Testis (tissue), 5 donors: ENCODE data around the gene INSIG1. TPM values are rescaled to one million over a fixed set of nuclear protein-coding genes. Genes with fewer than 3 reads are reported as not detected.

Source experiments
- DNase-seq: peaks from one replicate; pipeline ENCODE4 v3.0.0-alpha.2; 2019
- H3K27ac ChIP-seq, 2 donors: fragments of 200-600 bp; sonication (generic); one replicate each; pipeline ENCODE4 v1.5.1; 2019
- H3K27me3 ChIP-seq: fragments of 200-600 bp; sonication (generic); one replicate; pipeline ENCODE4 v1.5.1; 2019
- H3K36me3 ChIP-seq: fragments of 200-600 bp; sonication (generic); one replicate; pipeline ENCODE4 v1.5.1; 2017; ENCODE audit warnings: low read depth; ENCODE audit errors: missing control alignments
- H3K4me1 ChIP-seq: fragments of 200-600 bp; sonication (generic); one replicate; pipeline ENCODE4 v1.5.1; 2019
- H3K4me3 ChIP-seq, 2 donors: fragments of 200-600 bp; sonication (generic); one replicate each; pipeline ENCODE4 v1.5.1; 2017 to 2019
- H3K9me3 ChIP-seq: fragments of 200-600 bp; sonication (generic); one replicate; pipeline ENCODE4 v1.5.1; 2017
- POLR2A ChIP-seq: fragments of 450-650 bp; IDR thresholded peaks from one replicate; pipeline ENCODE4 v1.6.1; 2017; ENCODE audit warnings: antibody characterized with exemption, mild to moderate bottlenecking, moderate library complexity
- WGBS, 2 donors: methylation state at CpG; one replicate each; pipeline ENCODE4 v1.1.5; 2018; 5-methylcytosine and 5-hydroxymethylcytosine counted together
- intact Hi-C: fragments of 100-400 bp; cut with DNase I; formaldehyde crosslinking; loops from one replicate; pipeline ENCODE4 v1.15.1; 2023; ENCODE audit warnings: low total_unique reads
- long read RNA-seq, 2 donors: transcript quantifications; one replicate each; lab custom pipeline, GENCODE V29; 2026
- polyA plus RNA-seq: library from polyadenylated mRNA; stranded (reverse); fragments of 350-450 nt; fragmentation: Illumina TruSeq; extraction: RNeasy Lipid Tissue Mini Kit (QIAGEN cat#74804); gene quantifications from one replicate; pipeline ENCODE4 v1.2.3, GENCODE V29; 2014; ENCODE audit warnings: low read depth, low replicate concordance; ENCODE audit not compliant: insufficient read depth
- total RNA-seq, 2 donors: library from RNA; depleted of rRNA; stranded (reverse); fragments of >200 nt; gene quantifications; one replicate each; pipeline ENCODE4 v1.2.3, GENCODE V29; 2016
- TF ChIP-seq, protein P1 (sequence below), 3 experiments: fragments of 450-650 bp in 2 of 3; fragments of 200-600 bp in 1 of 3; sonication (generic) in 1 of 3; IDR thresholded peaks; one replicate each; pipeline ENCODE4 v1.5.1; 2016 to 2019; ENCODE audit warnings: antibody characterized with exemption in 3 of 3, mild to moderate bottlenecking in 2 of 3, moderate library complexity in 1 of 3

The INSIG1 gene
- total RNA-seq (100 to 1,000 TPM in 1 of 2 donors, 10 to 100 TPM in 1; 89.7 to 118 TPM), polyA plus RNA-seq (52.7 TPM)
- long read RNA-seq, donor 1, transcript INSIG1-201 (6 exons, 3,010 nt), result major isoform, 63 of 275 reads
- long read RNA-seq, donor 1, partial matches to known transcripts, result 210 of 275 reads
- long read RNA-seq, donor 1, other reads (novel, unspliced or antisense), result 0 of 275 reads
- long read RNA-seq, donor 2, transcript INSIG1-201 (6 exons, 3,010 nt), result major isoform, 51 of 114 reads
- long read RNA-seq, donor 2, partial matches to known transcripts, result 42 of 114 reads
- long read RNA-seq, donor 2, other reads (novel, unspliced or antisense), result 18 of 114 reads

DNA sequence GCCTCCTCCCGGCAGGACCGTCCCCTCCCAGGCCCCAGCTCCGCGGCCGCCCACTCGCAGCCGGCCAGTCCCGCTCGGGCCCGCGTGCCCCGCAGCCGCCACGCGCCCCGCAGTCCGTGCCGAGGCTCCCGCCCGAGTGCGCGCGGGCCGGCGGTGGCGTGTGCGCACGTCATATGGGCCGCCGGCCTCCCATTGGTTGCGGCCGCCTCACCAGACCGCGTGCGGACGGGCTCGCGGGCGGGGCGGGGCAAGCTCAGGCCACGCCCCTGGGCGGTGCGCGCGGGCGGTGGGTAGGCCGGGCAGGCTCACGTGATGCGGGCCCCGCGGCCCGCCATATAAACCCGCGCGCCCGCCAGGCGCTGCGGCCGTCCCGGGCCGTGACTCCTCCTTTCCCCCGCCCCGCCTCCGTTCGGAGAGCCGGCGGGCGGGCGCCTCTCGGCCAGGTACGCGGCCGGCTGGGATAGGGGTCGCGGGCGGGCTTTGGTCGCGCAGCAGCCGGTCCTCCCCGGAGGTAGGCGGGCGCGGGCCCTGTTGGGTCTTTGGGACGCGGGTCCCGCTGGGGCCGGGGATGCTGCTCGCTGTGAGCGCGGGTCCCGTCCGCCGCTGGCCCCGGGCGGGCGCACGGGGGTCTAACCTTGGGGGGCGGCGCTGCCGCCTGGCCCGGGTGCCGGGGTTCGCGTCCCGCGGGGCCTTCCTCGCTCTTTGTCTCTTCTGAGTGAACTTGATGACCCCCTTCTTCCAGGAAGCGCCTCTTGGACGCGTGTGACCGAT, at the start of gene INSIG1:
TSS of gene INSIG1 (plus strand) at position 362 of the 771 bp plus-strand sequence. CDS start at position 770, 408 bp downstream.
- peak; percentile 95 for DNase-seq
- H3K36me3 ChIP-seq, result no peaks in the 10 kb centered on the region
- no peaks in the 10 kb centered on the region for H3K9me3 ChIP-seq
- H3K27me3 ChIP-seq, result no peaks in the 10 kb centered on the region
- TF ChIP-seq, protein P1, sequence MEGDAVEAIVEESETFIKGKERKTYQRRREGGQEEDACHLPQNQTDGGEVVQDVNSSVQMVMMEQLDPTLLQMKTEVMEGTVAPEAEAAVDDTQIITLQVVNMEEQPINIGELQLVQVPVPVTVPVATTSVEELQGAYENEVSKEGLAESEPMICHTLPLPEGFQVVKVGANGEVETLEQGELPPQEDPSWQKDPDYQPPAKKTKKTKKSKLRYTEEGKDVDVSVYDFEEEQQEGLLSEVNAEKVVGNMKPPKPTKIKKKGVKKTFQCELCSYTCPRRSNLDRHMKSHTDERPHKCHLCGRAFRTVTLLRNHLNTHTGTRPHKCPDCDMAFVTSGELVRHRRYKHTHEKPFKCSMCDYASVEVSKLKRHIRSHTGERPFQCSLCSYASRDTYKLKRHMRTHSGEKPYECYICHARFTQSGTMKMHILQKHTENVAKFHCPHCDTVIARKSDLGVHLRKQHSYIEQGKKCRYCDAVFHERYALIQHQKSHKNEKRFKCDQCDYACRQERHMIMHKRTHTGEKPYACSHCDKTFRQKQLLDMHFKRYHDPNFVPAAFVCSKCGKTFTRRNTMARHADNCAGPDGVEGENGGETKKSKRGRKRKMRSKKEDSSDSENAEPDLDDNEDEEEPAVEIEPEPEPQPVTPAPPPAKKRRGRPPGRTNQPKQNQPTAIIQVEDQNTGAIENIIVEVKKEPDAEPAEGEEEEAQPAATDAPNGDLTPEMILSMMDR (IDR thresholded peaks at IDR 0.05), result peak in 1 of 3 experiments; percentile 29
- peak; percentile 94 for TF ChIP-seq POLR2A
- H3K4me3 ChIP-seq, result peak within 1 kb of the TSS; percentile 82 to 90
- peak within 1 kb of the TSS; percentile 89 to 96 for H3K27ac ChIP-seq
- intact Hi-C loops, result no loop called here
- peaks cover 7% of the 10 kb centered on the region for H3K4me1 ChIP-seq
- 2% methylated on average over 54 of the region's 111 CpGs; no CpG with 5 or more reads in 1 of the 2 donors for WGBS, 2 donors

DNA sequence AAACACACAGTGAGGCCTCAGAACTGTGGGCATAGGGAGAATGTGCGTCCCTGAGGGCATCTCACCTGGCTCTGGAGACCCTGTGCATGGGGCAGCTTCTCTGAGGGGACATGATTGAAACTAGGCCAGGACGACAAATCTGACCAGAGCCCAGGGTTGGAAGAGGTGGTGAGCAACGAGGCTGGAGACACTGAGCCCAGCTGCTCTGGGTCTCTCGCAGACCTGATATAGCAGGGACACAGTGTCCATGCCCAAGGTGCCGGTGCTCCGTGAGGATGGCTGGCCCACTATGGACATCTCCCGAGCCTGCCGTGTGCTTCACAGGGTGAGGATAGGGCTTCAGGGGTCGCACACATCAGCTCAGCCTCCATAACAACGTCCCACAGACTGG, 49.3 kb upstream of the INSIG1 start:
- DNase-seq, result no peak
- Histone ChIP-seq H3K9me3 (no peaks in the 10 kb centered on the region), H3K27ac (no peak overlapping the region), H3K36me3 (no peaks in the 10 kb centered on the region), H3K27me3 (no peaks in the 10 kb centered on the region), H3K4me1 (peaks cover 11% of the 10 kb centered on the region), H3K4me3 (no peak overlapping the region)
- intact Hi-C loops, result no loop called here
- TF ChIP-seq, protein P1 (IDR thresholded peaks at IDR 0.05), result no peak
- TF ChIP-seq POLR2A, result no peak
- 85 to 94% methylated on average over 5 to 10 of the region's 10 CpGs for WGBS, 2 donors

DNA sequence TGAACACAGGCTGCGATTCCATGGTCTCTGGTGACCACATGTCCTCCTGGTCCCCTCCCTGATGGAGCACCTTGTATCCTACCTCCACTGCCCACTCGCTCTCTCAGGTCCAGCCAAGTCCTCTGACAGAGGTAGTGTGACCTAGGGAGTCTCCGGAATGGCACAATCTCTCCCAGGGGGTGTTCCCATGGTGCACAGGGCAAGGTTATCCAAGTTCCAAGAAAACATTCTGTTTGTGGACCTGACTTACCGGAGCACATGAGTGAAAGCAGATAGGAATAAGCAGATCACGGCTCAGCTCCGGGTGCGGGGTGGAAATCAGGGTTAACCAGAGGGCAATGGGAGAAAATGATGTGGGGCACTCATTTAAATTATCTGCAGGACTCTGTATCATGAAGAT, 45.8 kb upstream of the INSIG1 start:
- intact Hi-C loops, result no loop called here
- H3K27me3 ChIP-seq, result no peaks in the 10 kb centered on the region
- no peak overlapping the region for H3K27ac ChIP-seq
- WGBS, 2 donors, result 57 to 60% methylated on average over 7 of the region's 7 CpGs
- peaks cover 29% of the 10 kb centered on the region for H3K4me1 ChIP-seq
- H3K36me3 ChIP-seq, result no peaks in the 10 kb centered on the region
- no peak for TF ChIP-seq POLR2A
- TF ChIP-seq, protein P1 (IDR thresholded peaks at IDR 0.05), result no peak
- H3K4me3 ChIP-seq, result no peak overlapping the region
- no peak for DNase-seq
- H3K9me3 ChIP-seq, result no peaks in the 10 kb centered on the region

DNA sequence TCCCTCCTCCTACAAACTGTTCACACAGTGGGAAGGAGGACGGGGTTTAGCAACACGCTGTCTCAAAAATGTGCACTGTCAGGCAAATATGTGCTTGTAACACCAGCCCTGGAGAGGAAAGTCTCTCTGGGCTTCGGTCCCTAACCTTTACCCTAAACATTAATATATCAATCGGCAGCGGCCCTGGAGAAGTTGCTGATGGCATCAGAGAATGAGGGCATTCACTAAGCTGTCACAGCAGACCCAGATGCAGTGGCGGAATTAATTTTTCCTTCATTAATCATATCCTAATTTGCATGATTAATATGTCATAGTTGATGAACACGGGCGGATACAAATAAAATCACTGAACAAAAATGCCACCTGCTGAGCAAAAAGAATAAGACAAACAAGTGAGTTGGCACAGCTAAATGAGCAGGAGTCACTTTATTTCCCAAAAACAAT, 45.2 kb upstream of the INSIG1 start:
- Histone ChIP-seq H3K27ac (peak overlapping the region in 1 of 2 donors; percentile 11), H3K4me1 (peaks cover 35% of the 10 kb centered on the region), H3K4me3 (no peak overlapping the region), H3K36me3 (no peaks in the 10 kb centered on the region), H3K9me3 (no peaks in the 10 kb centered on the region), H3K27me3 (no peaks in the 10 kb centered on the region)
- no peak for TF ChIP-seq POLR2A
- TF ChIP-seq, protein P1 (IDR thresholded peaks at IDR 0.05), result no peak
- no peak for DNase-seq
- 52 to 59% methylated on average over 8 of the region's 8 CpGs for WGBS, 2 donors
- intact Hi-C loops, result no loop called here
